ENCODE measurements around the gene AMH. TPM values are rescaled to one million over a fixed set of nuclear protein-coding genes. Genes with fewer than 3 reads are reported as not detected.

AMH gene
- polyA plus RNA-seq, 2 of the 4 experiments (the other 2 are of a cell fraction) = 3.0 to 12.0 TPM

DNA sequence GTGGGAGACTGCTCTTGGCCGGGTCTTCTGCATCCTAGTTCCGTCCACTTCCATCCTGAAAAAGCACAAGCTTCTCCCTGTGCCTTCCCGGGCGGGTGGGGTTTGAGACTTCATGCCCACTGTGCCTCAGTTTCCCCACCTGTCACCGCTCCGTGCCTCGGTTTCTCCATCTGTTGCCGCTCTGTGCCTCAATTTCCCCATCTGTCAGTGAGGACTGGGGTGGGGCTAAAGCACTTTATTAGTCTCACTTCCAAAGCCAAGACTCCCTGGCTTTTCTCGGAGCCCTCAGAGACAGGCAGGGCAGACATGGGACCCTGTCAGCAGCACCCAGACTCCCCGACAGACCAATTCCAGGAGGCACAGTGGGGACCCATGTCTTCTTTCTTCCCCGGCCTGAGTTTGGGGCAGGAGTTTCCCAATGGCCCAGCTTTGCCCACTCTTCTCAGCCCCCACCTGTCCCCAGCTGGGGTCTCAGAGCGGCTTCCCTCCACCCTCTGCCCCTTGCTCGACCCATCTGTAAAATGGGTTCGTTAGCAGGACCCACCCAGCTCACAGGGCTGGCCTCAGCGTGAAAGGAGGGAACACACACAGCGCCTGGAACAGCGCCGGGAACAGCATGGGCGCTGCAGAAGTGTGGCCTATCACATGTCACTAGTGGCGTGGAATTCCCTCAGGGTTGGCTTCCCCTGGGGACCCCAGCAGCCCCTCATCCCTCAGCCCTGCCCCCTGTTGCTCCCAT lies 37.4 kb downstream of the AMH start:
- 38% methylated on average over 15 of the region's 20 CpGs for WGBS (ENCODE audit: missing lambda C conversion rate)
- H3K4me3 ChIP-seq = no peak overlapping the region
- H3K9me3 ChIP-seq = no peaks in the 10 kb centered on the region
- CTCF ChIA-PET = interaction anchor here (0.7 to 2.6 kb wide), 2 partner anchors 12 to 51 kb away, joined by 3 to 11 read pairs; partner anchors contain the start of gene PLEKHJ1
- ATAC-seq = no peak
- peak; percentile 39; the same call in 1 of the 2 replicates for TF ChIP-seq KDM1A (IDR thresholded peaks at IDR 0.05; ENCODE audit: low read depth)
- TF ChIP-seq, protein P1, sequence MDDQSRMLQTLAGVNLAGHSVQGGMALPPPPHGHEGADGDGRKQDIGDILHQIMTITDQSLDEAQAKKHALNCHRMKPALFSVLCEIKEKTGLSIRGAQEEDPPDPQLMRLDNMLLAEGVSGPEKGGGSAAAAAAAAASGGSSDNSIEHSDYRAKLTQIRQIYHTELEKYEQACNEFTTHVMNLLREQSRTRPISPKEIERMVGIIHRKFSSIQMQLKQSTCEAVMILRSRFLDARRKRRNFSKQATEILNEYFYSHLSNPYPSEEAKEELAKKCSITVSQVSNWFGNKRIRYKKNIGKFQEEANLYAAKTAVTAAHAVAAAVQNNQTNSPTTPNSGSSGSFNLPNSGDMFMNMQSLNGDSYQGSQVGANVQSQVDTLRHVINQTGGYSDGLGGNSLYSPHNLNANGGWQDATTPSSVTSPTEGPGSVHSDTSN (IDR thresholded peaks at IDR 0.05) = no peak
- POLR2A ChIA-PET = no interaction called here
- DNase-seq (ENCODE audit: low read depth in 1 of 2, low spot score in 1 of 2) = no peak
- FAIRE-seq = no peak
- peaks cover 5% of the 10 kb centered on the region; the same call in 2 of the 3 replicates for H3K4me1 ChIP-seq
- H3K4me2 ChIP-seq = no peak overlapping the region
- no peak overlapping the region for H3K27ac ChIP-seq

DNA sequence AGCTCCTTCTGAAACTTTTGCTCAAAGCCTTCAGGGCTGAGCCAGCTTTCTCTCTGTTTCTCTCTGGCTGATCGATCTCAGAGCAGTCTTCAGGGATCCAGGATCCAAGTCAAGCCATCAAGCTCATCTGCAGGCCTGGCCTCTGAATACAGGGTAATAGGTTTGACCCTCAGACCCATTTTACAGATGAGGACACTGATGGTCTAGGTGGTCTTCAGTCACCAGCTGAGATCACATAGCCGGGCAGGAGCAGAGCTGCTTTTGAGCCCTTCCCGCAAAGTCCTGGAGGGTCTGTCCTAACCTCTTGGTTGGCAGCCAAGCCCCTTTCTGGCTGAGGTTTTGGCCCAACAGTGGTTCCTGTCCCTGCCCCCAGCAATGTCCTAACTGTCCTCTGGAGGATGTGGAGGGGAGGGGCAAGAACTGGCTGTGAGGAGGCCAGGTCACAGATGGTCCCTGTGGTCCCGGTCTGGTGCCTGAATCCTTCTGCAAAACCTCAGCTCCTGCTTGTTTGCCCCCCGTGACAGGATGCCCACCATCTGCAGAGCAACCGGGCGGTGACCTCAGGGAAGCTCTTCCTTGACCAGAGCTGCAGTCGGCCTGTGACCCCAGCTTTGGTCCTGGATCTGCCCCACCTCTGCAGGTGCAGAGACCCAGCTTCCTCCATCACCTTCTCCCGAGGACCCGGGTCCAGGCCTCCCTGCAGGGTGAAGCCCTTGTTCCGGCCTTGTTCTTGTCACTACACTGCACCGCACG lies 38.6 kb downstream of the AMH start:
- ChIA-PET POLR2A (no interaction called here), CTCF (interaction anchor here (1.0 to 2.6 kb wide), 2 partner anchors 13 to 49 kb away, joined by 3 to 11 read pairs; no protein-coding TSS in a partner anchor)
- Histone ChIP-seq H3K4me3 (no peak overlapping the region), H3K4me2 (no peak overlapping the region), H3K4me1 (peaks cover 5% of the 10 kb centered on the region; the same call in 2 of the 3 replicates), H3K27ac (no peak overlapping the region), H3K9me3 (no peaks in the 10 kb centered on the region)
- FAIRE-seq = no peak
- TF ChIP-seq, protein P2, sequence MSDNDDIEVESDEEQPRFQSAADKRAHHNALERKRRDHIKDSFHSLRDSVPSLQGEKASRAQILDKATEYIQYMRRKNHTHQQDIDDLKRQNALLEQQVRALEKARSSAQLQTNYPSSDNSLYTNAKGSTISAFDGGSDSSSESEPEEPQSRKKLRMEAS (IDR thresholded peaks at IDR 0.05) = no peak
- TF ChIP-seq MAZ (IDR thresholded peaks at IDR 0.05; ENCODE audit: borderline replicate concordance, low read depth, low read length) (no peak), FOSL2 (IDR thresholded peaks at IDR 0.05) (no peak), FOSL2 (CRISPR knock-in tag; IDR thresholded peaks at IDR 0.05) (no peak), RCOR1 (IDR thresholded peaks at IDR 0.05; ENCODE audit: low read depth, low read length) (no peak), CHD2 (IDR thresholded peaks at IDR 0.05; ENCODE audit: low read length, partially characterized antibody) (no peak), PHF8 (IDR thresholded peaks at IDR 0.05; ENCODE audit: borderline replicate concordance, low read depth) (no peak), RARB (CRISPR knock-in tag; IDR thresholded peaks at IDR 0.05) (no peak), RFX5 (IDR thresholded peaks at IDR 0.05) (no peak), POLR2AphosphoS2 (conservative IDR thresholded peaks at IDR 0.05; ENCODE audit: low read length) (no peak), POLR2A (IDR thresholded peaks at IDR 0.05; ENCODE audit: low read length) (no peak), ESRRA (IDR thresholded peaks at IDR 0.05; ENCODE audit: borderline replicate concordance, low read length) (no peak)
- TF ChIP-seq, protein P3, sequence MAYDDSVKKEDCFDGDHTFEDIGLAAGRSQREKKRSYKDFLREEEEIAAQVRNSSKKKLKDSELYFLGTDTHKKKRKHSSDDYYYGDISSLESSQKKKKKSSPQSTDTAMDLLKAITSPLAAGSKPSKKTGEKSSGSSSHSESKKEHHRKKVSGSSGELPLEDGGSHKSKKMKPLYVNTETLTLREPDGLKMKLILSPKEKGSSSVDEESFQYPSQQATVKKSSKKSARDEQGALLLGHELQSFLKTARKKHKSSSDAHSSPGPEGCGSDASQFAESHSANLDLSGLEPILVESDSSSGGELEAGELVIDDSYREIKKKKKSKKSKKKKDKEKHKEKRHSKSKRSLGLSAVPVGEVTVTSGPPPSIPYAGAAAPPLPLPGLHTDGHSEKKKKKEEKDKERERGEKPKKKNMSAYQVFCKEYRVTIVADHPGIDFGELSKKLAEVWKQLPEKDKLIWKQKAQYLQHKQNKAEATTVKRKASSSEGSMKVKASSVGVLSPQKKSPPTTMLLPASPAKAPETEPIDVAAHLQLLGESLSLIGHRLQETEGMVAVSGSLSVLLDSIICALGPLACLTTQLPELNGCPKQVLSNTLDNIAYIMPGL (CRISPR knock-in tag; IDR thresholded peaks at IDR 0.05; ENCODE audit: borderline replicate concordance) = no peak
- TF ChIP-seq, protein P4, sequence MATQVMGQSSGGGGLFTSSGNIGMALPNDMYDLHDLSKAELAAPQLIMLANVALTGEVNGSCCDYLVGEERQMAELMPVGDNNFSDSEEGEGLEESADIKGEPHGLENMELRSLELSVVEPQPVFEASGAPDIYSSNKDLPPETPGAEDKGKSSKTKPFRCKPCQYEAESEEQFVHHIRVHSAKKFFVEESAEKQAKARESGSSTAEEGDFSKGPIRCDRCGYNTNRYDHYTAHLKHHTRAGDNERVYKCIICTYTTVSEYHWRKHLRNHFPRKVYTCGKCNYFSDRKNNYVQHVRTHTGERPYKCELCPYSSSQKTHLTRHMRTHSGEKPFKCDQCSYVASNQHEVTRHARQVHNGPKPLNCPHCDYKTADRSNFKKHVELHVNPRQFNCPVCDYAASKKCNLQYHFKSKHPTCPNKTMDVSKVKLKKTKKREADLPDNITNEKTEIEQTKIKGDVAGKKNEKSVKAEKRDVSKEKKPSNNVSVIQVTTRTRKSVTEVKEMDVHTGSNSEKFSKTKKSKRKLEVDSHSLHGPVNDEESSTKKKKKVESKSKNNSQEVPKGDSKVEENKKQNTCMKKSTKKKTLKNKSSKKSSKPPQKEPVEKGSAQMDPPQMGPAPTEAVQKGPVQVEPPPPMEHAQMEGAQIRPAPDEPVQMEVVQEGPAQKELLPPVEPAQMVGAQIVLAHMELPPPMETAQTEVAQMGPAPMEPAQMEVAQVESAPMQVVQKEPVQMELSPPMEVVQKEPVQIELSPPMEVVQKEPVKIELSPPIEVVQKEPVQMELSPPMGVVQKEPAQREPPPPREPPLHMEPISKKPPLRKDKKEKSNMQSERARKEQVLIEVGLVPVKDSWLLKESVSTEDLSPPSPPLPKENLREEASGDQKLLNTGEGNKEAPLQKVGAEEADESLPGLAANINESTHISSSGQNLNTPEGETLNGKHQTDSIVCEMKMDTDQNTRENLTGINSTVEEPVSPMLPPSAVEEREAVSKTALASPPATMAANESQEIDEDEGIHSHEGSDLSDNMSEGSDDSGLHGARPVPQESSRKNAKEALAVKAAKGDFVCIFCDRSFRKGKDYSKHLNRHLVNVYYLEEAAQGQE (IDR thresholded peaks at IDR 0.05) = no peak
- DNase-seq (ENCODE audit: low read depth in 1 of 2, low spot score in 1 of 2) = no peak
- 63% methylated on average over 7 of the region's 13 CpGs for WGBS (ENCODE audit: missing lambda C conversion rate)
- no peak; a peak in 1 of 6 replicates for ATAC-seq

All from A549 (cell line).